Vagina (tissue), 2 donors: ENCODE data around the gene WWOX.

Experiments used
- POLR2AphosphoS5 ChIP-seq, 2 donors: sonication (generic); formaldehyde crosslinking; IDR thresholded peaks; one replicate each; pipeline ENCODE4 v1.9.0; 2017; ENCODE audit warnings: antibody characterized with exemption in 2 of 2, mild to moderate bottlenecking in 2 of 2, low read depth in 1 of 2; ENCODE audit not compliant: insufficient read depth in 1 of 2
- TF ChIP-seq, protein P1 (sequence below), 3 experiments: fragments of 450-650 bp in 2 of 3; fragments of 200-600 bp in 1 of 3; sonication (generic) in 1 of 3; IDR thresholded peaks; one replicate each; pipeline ENCODE4 v1.5.1; 2017 to 2019; ENCODE audit warnings: antibody characterized with exemption in 3 of 3, mild to moderate bottlenecking in 2 of 3, moderate library complexity in 2 of 3

DNA sequence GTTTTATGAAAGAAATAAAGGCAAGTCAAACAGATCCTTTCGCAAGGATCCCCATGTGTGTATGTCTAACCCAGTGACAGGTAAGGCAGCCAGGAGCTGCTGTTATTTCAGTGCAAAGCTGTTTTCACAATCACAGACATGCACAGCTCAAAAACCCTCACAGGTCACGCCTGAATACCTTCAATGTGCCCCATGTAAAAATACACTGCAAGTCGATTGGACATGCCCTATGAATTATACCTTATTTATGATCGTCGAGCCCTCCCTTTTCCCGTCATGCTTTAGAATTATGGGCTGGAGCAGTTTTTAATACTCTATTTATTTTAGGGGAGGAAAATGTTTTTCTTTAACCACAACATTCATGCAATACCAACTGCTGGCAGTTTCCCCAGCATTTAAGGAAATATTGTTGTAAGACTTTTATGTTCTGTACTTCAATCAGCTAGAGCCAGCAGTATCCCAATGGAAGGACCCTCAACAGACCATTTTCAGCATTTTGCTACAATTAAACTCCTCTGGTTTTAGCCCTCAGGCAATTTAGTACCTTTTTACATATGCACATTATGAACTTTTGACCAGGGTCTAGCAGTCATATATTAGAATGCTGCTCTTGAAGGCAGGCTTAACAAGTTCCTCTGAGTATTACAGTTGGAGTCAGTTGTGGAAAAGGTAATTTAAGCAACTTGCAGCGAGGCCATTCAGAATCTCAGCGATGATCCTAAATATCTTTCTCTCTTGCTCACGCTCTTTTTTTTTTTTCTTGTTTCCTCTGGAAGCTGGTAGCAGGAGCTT, 362.2 kb downstream of the WWOX start:
- TF ChIP-seq, protein P1, sequence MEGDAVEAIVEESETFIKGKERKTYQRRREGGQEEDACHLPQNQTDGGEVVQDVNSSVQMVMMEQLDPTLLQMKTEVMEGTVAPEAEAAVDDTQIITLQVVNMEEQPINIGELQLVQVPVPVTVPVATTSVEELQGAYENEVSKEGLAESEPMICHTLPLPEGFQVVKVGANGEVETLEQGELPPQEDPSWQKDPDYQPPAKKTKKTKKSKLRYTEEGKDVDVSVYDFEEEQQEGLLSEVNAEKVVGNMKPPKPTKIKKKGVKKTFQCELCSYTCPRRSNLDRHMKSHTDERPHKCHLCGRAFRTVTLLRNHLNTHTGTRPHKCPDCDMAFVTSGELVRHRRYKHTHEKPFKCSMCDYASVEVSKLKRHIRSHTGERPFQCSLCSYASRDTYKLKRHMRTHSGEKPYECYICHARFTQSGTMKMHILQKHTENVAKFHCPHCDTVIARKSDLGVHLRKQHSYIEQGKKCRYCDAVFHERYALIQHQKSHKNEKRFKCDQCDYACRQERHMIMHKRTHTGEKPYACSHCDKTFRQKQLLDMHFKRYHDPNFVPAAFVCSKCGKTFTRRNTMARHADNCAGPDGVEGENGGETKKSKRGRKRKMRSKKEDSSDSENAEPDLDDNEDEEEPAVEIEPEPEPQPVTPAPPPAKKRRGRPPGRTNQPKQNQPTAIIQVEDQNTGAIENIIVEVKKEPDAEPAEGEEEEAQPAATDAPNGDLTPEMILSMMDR (IDR thresholded peaks at IDR 0.05), result no peak
- no peak for TF ChIP-seq POLR2AphosphoS5 (IDR thresholded peaks at IDR 0.05; ENCODE audit: insufficient read depth in 1 of 2, low read depth in 1 of 2)
